ENCODE measurements around the gene SERPINA4.

DNA sequence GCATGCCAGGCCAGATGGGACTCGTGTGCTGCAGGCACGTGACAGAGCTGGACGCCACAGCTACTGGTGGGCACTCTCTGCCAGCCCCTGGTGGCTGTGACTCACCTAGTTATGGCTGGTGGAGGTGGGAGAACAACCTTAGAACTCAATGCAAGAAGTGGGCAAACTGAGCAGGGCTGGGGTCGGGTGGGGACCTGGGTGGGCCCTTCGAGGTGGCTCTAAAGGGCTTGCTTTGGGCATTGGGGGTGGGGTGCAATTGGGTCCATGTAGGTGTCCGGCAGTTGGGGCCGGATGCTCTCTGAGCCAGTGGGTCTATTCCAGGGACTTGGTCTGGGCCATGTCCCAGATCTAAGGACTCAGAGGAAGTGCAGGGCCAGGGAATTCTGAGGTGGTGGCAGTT lies 46.9 kb upstream of the SERPINA4 start:
- no peak for TF ChIP-seq GLIS3 (CRISPR knock-in tag; IDR thresholded peaks at IDR 0.05)
- TF ChIP-seq, protein P1, sequence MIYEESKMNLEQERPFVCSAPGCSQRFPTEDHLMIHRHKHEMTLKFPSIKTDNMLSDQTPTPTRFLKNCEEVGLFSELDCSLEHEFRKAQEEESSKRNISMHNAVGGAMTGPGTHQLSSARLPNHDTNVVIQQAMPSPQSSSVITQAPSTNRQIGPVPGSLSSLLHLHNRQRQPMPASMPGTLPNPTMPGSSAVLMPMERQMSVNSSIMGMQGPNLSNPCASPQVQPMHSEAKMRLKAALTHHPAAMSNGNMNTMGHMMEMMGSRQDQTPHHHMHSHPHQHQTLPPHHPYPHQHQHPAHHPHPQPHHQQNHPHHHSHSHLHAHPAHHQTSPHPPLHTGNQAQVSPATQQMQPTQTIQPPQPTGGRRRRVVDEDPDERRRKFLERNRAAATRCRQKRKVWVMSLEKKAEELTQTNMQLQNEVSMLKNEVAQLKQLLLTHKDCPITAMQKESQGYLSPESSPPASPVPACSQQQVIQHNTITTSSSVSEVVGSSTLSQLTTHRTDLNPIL (CRISPR knock-in tag; IDR thresholded peaks at IDR 0.05; ENCODE audit: low read depth), result no peak
- no peak for TF ChIP-seq ZFP3 (CRISPR knock-in tag; IDR thresholded peaks at IDR 0.05)
